Activated CD8-positive, alpha-beta memory T cell treated with anti-CD3 and anti-CD28 coated beads, Interleukin-2, amount 50 U/mL, for 1 hour (primary cell): Measurements from ENCODE around the gene DPYSL4.
A peak's percentile ranks its signal among the peaks of the same experiment; 100 is the strongest.

Experiments
- DNase-seq: peaks from one replicate; pipeline ENCODE4 v3.0.0-alpha.2; 2020; ENCODE audit errors: extremely low read depth

The DPYSL4 gene

DNA sequence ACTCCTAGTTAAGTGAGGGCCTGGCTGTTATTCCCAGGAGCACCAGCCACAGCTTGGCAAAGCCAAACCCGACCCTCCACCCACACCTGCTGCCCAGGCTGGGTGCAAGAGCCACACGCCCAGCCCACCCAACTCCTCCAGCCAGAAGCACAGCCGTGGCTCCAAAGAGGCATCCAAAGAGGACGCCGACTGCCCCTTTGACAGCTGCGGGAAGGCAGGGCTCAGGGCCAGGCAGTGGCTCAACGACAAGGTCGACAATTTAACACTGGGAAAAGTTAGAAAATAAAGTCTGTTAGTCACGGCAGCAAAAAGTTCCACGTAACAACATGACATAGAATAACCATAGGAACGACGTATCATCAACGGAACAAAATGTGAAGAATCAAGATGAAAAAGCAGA, 54.3 kb downstream of the DPYSL4 start:
- DNase-seq: no peak

DNA sequence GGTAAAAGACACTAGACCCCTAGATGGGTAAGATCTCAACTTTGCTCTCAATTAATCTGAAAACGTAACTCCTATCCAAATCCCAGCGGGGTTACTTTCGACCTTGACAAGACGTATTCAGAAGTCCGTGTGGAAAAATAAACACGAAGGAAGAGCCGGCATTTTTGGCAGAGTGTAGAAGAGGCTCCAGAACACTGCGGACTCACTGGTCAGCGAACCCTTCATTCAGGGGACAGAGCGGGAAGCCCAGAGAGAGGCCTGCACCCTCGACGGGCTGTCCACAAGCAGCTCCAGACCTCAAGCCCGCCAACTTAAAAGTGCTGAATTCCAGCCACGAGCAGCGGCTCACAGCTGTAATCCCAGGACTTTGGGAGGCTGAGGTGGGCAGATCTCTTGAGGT, 54.7 kb downstream of the DPYSL4 start:
- DNase-seq: no peak

DNA sequence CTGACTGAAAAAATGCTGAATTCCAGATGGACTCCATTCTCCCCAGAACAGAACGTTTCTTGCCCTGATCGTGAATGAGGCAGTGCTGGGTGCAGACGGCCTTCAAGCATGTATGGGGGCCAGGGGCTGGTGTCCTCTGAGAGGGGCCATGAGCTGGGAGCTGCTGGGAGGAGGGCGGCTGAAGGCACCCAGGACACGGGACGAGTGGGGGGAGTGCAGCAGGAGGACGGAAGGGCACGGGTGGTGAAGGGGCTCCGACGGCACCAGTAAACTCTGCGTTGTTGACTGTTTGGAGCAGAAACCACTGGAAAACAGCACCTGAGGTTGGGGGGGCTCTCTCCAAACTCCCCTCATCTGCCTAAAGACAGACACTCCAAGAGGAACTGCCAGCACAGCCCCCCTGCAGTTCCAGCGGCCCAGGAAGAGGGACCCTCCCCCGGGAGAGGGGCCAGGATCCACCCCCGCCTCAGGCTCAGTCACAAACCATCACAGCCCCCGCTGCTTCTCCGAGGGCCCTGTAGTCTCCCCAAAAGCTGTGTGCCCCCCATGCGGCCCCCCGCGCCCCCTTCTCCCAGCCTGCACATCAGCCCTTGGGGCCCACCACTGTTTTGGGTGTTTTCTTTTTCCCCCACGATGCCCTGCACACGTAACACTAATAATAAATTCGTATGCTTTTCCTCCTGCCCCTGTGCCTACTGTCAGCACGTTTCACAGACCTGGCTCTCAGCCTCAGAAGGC, 55.5 kb downstream of the DPYSL4 start:
- no peak for DNase-seq

DNA sequence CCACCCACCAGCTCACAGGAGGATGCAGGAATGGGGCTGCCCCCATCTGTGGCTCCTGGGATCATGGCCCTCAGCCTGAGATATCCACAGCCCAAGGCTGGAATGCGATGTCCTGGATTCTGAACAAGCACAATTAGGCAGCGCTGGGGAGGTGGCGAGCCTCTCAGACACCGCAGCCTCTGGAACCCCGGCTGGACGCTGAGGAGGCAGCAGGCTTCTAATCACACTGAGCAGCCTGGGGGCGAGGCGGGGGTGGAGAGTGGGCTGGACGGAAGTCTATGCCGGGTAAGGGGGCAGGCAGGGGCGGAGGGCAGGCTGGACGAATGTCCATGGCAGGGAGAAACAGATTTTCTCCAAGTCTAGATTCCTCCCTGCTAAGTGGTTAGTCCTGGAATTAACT, 56.4 kb downstream of the DPYSL4 start:
- DNase-seq: no peak

DNA sequence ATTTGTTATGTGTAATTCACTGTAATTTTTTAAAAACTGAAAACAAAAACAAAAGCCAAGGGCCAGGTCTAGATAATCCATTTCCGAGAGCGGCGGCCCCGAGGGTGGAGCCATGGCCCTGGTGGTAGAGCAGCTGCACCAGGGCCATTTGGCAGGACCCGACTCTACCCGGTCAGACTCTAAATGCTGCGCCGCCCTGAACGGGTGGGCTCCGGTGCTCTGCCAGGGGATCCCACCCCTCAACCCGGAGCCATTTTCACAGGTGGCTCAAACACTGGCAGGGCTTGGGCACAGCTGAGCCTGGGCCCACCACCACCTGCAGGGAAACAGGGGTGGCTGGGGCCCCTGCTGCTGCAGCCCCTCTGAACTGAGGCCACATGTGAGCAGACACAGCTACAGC, 56.9 kb downstream of the DPYSL4 start:
- no peak for DNase-seq

DNA sequence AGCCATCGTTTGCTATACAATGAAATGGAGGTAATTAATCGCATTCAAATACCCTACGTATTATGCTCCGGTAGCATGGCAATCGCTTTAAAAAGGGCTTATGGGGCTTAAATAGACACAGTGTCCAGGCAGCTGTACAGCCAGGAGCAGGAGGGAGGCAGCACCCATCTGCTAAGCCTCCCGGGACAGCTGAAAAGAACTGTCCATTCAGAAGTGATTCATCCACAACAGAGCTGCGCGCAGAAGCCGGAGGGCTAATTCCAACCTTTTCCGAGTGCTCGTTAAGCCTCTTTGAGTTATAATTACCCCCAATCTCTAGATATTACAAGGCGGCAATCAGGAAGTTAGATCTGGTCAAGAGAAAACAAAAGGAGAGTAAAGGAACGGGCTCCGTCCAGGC, 58.3 kb downstream of the DPYSL4 start:
- DNase-seq: no peak

DNA sequence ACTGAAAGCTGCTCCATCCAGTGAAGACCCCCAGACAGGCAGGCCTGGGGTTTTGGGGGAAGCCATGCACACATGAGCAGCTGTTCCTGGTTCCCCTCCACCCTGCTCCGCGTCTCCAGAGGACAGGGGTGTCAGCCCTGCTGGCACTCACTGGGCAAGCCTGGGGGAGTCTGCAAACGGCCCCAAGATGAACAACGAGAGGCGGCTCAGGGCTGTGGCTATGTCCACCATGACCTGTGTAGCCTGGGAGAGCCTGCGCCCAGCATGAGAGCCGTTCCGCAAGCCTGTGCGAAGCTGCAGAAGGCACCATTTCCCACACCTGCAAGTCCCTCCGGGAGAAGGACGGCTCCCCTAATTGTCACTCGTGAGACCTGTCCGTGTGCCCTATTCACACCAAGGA, 59.5 kb downstream of the DPYSL4 start:
- DNase-seq: no peak

DNA sequence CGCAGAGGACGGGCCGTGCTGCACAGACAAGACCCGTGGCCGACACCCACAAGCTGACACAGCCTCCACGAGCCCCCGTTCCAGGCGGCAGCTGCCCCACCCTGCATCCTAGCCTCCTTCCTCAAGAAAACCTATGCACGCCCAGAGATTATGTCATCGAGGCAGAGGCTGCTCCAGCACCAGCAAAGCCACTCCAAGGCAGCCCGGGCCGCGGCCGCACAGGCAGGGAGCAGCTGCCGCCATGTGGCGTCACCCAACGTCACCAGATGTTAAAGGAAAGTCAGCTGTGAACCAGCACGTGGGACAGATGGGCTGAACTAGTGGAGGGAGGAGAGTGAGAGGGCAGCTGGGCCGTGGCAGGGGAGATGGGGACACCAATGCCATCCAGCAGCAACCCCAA, 61.2 kb downstream of the DPYSL4 start:
- no peak for DNase-seq

DNA sequence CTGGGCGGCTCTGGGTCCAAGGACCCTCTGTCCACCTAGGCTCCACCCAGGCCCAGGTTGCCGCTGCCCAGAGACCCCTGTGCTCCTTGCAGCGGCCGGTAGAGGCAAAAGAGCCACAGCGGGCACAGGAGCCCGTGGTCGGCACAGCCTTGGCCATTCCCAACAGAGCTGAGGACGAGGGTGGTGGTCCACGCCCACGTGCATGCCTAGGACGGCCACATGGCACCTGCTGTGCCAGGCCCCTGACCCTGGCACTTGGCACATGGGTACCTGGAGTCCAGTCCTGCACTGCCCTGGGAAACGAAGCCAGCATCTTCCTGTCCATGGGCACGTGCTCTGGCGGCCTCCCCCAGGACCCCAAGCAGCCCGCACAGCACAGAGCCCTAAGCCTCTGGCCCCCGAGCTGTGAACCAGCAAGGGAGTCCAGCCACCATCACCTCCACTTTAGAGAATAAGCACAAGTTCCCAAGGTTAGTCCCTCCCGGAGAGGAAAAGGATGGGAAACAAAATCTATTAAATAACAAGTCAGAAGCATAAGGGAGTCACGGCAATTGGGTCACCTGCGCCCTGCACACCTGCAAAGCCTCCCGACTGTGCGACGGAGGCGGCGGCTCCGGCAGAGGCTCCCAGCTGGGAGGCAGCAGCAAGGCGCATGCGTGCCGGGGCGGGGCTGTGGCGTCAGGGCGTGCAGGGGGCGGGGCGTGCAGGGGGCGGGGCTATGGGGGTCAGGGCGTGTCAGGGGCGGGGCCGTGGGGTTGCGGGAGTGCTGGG, 61.9 kb downstream of the DPYSL4 start:
- DNase-seq: peak; percentile 7

DNA sequence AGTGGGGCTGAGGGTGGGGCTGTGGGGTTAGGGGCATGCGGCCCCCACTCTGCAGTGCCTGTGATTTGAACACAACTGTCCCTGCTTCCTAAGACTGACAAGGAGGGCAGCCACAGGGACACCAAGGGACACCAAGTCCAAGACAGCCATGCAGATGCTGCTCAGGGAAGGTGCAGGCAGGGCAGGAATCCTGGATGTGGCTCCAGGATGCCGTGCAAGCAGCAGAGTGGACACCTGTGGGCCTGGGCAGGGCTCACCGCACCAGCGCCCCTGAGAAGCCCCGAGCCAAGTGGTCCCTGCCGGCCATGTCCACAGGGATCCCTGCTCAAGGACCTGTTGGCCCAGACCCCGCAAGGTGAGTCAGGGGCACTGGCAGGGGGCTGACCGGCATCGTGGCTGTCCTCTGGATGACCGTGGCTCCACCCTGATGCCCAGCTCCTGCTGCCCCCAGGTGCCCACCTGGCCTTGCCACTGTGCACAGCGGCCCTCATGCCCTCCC, 62.5 kb downstream of the DPYSL4 start:
- no peak for DNase-seq

DNA sequence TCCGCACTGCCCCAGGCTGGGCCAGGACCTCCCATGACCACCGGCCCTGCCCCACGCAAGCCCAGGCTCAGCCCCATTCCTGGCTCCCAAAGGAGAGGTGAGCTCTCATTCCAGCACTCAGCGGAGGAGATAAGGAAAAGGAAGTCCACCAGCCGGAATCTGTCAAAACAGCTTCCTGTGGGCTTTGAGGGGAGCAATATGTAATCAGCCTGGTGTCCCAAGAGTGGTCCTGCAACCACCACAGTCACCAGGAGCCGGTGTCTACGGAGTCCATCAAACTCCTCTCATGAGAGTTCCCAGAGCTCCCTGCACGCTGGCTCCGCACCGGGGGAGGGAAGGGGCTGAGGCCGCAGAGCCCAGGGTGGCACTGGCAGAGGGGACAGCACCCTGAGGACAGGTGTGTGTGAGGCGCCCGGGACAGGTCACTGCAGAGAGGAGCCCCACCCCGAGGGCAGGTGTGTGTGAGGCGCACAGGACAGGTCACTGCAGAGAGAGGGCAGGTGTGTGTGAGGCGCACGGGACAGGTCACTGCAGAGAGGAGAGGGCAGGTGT, 63.2 kb downstream of the DPYSL4 start:
- DNase-seq: no peak

DNA sequence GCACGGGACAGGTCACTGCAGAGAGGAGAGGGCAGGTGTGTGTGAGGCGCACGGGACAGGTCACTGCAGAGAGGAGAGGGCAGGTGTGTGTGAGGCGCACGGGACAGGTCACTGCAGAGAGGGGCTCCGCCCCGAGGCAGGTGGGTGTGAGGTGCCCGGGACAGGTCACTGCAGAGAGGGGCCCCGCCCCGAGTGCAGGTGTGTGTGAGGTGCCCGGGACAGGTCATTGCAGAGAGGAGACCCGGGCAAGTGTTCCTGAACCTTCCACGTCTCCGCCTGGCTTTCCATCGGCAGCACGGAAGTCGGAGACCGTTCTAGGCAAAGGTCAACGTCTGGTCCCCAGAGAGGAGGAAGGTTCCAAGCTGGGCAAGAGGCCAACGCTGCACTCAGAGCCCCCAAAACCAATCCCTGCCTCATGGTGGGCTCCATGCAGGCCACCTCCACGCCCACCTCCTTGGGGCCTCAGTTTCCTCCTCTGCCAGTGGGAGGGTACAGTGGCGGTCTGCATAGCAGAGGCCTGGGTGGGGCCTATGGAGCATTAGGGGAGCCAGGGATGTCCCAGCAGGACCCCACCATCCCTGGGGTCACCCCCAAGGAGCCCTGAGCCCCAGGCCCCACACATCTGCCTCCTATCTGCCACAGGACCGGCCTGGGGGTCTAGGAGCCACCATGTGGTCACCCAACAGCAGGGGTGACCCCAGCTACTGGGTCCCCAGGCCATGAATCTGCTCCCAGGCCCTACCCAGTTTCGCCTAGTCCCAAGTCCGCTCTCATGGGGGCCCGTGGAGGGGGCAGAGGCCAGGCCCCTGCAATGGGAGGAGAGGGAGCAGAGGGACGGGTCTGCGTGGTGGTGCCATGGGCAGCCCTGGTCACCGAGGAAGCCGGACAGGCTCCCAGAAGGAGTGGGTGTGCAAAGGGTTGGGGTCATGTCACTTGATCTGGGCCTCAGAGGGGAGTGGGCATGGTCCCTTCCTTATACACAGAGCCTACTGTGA, 64.0 kb downstream of the DPYSL4 start:
- no peak for DNase-seq

DNA sequence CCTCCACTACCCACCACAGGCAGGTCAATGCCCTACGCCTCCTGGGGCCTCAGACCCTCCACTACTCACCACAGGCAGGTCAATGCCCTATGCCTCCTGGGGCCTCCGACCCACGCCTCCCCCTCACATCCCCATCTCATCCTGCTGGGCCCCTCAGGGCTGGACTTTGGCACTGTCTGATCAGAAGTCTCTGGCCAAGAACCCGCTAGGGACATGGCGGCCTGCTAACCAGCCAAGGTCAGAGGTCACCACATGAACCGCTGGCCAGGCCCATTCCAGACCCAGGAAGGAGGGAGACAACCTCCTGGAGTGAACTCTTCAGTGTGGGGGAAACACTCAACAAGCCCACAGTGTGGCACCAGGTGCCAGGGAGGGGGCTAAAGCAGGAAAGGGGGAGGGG, 65.2 kb downstream of the DPYSL4 start:
- DNase-seq: no peak

DNA sequence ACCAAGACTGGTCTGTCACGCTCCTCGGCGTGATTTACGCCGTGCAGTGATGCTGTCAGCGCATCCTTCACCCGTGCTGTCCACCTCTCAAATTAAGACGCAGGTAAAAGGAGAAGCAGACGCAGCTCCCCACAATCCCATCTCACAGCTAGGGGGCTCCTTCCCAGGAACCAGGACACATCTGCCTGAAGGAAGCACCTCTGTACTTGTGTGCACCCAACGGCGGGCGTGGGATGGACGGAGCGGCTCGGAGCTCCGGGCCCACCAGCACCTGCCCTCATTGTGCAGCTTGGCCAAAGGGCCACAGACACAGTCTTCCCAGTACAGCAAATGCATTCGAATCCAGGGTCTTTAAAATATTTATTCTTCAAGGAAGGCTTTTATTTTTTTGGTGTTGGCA, 65.7 kb downstream of the DPYSL4 start:
- DNase-seq: no peak

DNA sequence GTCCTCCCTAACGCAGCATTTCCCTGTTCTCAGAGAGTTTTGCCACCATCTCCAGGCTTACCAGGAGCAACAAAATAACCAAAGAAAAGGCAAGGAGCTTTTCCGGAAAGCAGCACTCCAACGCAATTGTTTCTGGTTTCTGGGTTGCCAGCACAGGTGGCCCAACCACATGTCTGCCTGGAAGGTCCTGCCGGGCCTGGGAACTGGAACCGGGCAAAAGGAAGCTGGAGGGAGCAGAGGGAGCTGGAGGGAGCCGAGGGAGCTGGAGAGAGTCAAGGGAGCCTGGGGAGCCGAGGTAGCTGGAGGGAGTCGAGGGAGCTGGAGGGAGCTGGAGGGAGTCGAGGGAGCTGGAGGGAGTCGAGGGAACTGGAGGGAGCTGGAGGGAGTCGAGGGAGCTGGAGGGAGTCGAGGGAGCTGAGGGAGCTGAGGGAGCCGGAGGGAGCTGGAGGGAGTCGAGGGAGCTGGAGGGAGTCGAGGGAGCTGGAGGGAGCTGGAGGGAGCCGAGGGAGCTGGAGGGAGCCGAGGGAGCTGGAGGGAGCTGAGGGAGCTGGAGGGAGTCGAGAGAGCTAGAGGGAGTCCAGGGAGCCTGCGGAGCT, 66.4 kb downstream of the DPYSL4 start:
- no peak for DNase-seq

DNA sequence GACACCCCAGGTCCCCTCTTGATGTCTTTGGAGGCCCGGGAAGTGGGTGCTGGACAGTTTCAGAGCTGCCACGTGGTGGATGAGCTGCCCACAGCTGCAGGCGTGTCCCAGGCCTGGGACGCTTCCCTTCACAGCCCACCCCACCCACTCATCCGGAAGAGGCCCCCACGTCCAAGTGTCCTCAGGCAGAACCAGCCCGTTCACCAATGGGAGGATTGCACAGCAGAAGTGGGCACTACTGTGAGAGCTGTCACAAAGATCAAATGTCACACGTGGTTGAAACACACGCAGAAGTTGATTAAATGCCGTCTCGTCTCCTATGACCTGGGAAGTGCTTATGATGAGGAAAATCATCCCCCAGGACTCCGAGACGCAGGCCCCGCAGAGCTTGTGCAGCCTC, 68.1 kb downstream of the DPYSL4 start:
- DNase-seq: no peak
